ENCODE results near the gene IMPDH2. TPM values are rescaled to one million over a fixed set of nuclear protein-coding genes. Genes with fewer than 3 reads are reported as not detected.

IMPDH2 gene
- total RNA-seq: 100 to 1,000 TPM in 1 of 2 donors, 10 to 100 TPM in 1; 92.6 to 166 TPM

GRCh38 chr3:49028673-49029562 lies at the start of gene IMPDH2:
Gene IMPDH2 (minus strand): TSS chr3:49029398. CDS start chr3:49029350, 48 bp downstream.
- Histone ChIP-seq H3K4me1 (peaks cover 42% of the 10 kb centered on the region), H3K9me3 (no peaks in the 10 kb centered on the region), H3K27me3 (no peaks in the 10 kb centered on the region), H3K4me3 (peak within 1 kb of the TSS; percentile 23 to 44), H3K27ac (peak within 1 kb of the TSS; percentile 77 to 90 (median 82)), H3K36me3 (replicated peaks in 1 of 2; ENCODE audit: insufficient read depth in 1 of 2, low read depth in 2 of 2) (peaks cover 0 to 24% of the 10 kb centered on the region in 2 donors)
- intact Hi-C loops (cut with DNase I): no loop called here
- DNase-seq (peak; percentile 93 to 95 (median 94)), ATAC-seq (peak; percentile 97)
- 1 to 3% methylated on average over 4 to 55 of the region's 55 CpGs for WGBS, 2 donors
- TF ChIP-seq POLR2A (IDR thresholded peaks at IDR 0.05) (peak; percentile 97 to 99 (median 98)), CTCF (IDR thresholded peaks at IDR 0.05) (peak in 4 of 7 experiments; percentile 5 to 38 (median 16))

- H3K4me3 ChIP-seq: no peak overlapping the region
- H3K27ac ChIP-seq: no peak overlapping the region
- TF ChIP-seq CTCF (IDR thresholded peaks at IDR 0.05) (no peak), POLR2A (IDR thresholded peaks at IDR 0.05) (no peak)
- 89 to 92% methylated on average over 2 to 4 of the region's 4 CpGs for WGBS, 2 donors
- peaks cover 17 to 44% of the 10 kb centered on the region in 2 donors for H3K36me3 ChIP-seq (replicated peaks in 1 of 2; ENCODE audit: insufficient read depth in 1 of 2, low read depth in 2 of 2)
- H3K4me1 ChIP-seq: no peaks in the 10 kb centered on the region
- intact Hi-C loops (cut with DNase I): no loop called here
- no peaks in the 10 kb centered on the region for H3K9me3 ChIP-seq
- ATAC-seq (no peak), DNase-seq (no peak)
- no peaks in the 10 kb centered on the region for H3K27me3 ChIP-seq
Measured at GRCh38 chr3:49076646-49077045, 47.4 kb upstream of the IMPDH2 start.

GRCh38 chr3:49076116-49076515 lies 46.9 kb upstream of the IMPDH2 start:
- no peak for ATAC-seq
- Histone ChIP-seq H3K27me3 (no peaks in the 10 kb centered on the region), H3K27ac (no peak overlapping the region), H3K4me3 (no peak overlapping the region), H3K36me3 (replicated peaks in 1 of 2; ENCODE audit: insufficient read depth in 1 of 2, low read depth in 2 of 2) (peaks cover 21 to 45% of the 10 kb centered on the region in 2 donors), H3K4me1 (no peaks in the 10 kb centered on the region), H3K9me3 (no peaks in the 10 kb centered on the region)
- no peak for DNase-seq
- WGBS, 2 donors: 95 to 96% methylated on average over 13 of the region's 13 CpGs
- no peak for TF ChIP-seq POLR2A (IDR thresholded peaks at IDR 0.05)
- no peak for TF ChIP-seq CTCF (IDR thresholded peaks at IDR 0.05)
- intact Hi-C loops (cut with DNase I): no loop called here

- no peak for ATAC-seq
- Histone ChIP-seq H3K4me3 (no peak overlapping the region), H3K9me3 (no peaks in the 10 kb centered on the region), H3K36me3 (replicated peaks in 1 of 2; ENCODE audit: insufficient read depth in 1 of 2, low read depth in 2 of 2) (peaks cover 13 to 17% of the 10 kb centered on the region in 2 donors), H3K4me1 (no peaks in the 10 kb centered on the region), H3K27me3 (no peaks in the 10 kb centered on the region), H3K27ac (no peak overlapping the region)
- TF ChIP-seq POLR2A (IDR thresholded peaks at IDR 0.05): no peak
- TF ChIP-seq CTCF (IDR thresholded peaks at IDR 0.05): no peak
- no peak for DNase-seq
- intact Hi-C loops (cut with DNase I): no loop called here
- 94 to 95% methylated on average over 7 of the region's 7 CpGs for WGBS, 2 donors
Measured at GRCh38 chr3:49058011-49058410, 28.8 kb upstream of the IMPDH2 start.

Data from body of pancreas (tissue), 4 donors.